Measurements from ENCODE around the gene CORO2B.

DNA sequence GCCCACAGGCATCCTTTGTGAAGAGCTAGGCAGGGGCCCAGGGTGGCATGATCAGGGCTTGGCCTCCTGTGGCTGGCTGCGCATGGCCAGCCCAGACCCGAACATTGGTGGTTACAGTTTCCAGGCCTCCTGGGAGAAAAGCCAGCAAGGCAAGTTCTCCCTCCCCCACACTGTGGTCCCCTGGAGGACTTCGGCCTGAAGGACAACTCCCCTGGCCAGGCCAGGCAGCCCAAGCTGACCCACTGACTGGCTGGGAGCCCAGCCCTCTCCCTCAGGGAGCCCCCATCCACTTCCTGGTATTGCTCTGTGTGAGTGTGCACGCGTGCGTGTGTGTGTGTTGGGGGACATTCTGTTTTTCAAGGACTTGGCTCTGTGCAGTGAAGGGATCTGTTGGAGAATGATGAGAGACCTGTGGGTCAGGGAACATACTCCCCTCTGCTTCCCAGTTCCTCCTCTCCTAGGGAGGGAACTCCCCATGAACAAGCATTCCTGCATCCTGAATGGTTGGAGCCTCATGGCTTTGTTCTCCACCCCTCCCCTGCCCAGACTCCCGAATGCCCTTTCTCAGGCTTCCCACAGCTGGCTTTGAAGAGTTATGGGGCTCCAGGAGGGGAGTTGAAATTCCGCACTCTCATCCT, 29.5 kb downstream of the CORO2B start:
- TF ChIP-seq, protein P1, sequence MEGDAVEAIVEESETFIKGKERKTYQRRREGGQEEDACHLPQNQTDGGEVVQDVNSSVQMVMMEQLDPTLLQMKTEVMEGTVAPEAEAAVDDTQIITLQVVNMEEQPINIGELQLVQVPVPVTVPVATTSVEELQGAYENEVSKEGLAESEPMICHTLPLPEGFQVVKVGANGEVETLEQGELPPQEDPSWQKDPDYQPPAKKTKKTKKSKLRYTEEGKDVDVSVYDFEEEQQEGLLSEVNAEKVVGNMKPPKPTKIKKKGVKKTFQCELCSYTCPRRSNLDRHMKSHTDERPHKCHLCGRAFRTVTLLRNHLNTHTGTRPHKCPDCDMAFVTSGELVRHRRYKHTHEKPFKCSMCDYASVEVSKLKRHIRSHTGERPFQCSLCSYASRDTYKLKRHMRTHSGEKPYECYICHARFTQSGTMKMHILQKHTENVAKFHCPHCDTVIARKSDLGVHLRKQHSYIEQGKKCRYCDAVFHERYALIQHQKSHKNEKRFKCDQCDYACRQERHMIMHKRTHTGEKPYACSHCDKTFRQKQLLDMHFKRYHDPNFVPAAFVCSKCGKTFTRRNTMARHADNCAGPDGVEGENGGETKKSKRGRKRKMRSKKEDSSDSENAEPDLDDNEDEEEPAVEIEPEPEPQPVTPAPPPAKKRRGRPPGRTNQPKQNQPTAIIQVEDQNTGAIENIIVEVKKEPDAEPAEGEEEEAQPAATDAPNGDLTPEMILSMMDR (IDR thresholded peaks at IDR 0.05; ENCODE audit: insufficient read depth, low read length): no peak
- TF ChIP-seq SPI1 (IDR thresholded peaks at IDR 0.05; ENCODE audit: borderline replicate concordance, low read depth) (no peak), POLR2AphosphoS5 (IDR thresholded peaks at IDR 0.05; ENCODE audit: low read depth) (no peak), GABPA (IDR thresholded peaks at IDR 0.05; ENCODE audit: low read depth) (no peak)
- TF ChIP-seq, protein P2, sequence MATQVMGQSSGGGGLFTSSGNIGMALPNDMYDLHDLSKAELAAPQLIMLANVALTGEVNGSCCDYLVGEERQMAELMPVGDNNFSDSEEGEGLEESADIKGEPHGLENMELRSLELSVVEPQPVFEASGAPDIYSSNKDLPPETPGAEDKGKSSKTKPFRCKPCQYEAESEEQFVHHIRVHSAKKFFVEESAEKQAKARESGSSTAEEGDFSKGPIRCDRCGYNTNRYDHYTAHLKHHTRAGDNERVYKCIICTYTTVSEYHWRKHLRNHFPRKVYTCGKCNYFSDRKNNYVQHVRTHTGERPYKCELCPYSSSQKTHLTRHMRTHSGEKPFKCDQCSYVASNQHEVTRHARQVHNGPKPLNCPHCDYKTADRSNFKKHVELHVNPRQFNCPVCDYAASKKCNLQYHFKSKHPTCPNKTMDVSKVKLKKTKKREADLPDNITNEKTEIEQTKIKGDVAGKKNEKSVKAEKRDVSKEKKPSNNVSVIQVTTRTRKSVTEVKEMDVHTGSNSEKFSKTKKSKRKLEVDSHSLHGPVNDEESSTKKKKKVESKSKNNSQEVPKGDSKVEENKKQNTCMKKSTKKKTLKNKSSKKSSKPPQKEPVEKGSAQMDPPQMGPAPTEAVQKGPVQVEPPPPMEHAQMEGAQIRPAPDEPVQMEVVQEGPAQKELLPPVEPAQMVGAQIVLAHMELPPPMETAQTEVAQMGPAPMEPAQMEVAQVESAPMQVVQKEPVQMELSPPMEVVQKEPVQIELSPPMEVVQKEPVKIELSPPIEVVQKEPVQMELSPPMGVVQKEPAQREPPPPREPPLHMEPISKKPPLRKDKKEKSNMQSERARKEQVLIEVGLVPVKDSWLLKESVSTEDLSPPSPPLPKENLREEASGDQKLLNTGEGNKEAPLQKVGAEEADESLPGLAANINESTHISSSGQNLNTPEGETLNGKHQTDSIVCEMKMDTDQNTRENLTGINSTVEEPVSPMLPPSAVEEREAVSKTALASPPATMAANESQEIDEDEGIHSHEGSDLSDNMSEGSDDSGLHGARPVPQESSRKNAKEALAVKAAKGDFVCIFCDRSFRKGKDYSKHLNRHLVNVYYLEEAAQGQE (IDR thresholded peaks at IDR 0.05; ENCODE audit: insufficient replicate concordance, low read depth): no peak
